Mucosa of descending colon (tissue), 3 donors: ENCODE results near the gene FXYD1. TPM values are rescaled to one million over a fixed set of nuclear protein-coding genes. Genes with fewer than 3 reads are reported as not detected.

Experiments
- ATAC-seq: fragments of 200-7000 bp; cut with Tn5 transposase; one replicate; pipeline ENCODE4 v1.9.1; 2020; ENCODE audit warnings: mild to moderate bottlenecking, moderate library complexity
- DNase-seq, 3 donors: peaks; one replicate each; pipeline ENCODE4 v3.0.0-alpha.2; 2020
- H3K36me3 ChIP-seq: fragments of 200-600 bp; one replicate; pipeline ENCODE4 v1.8.0; 2021; ENCODE audit warnings: low read depth, mild to moderate bottlenecking
- H3K4me1 ChIP-seq: fragments of 200-600 bp; one replicate; pipeline ENCODE4 v1.8.0; 2021; ENCODE audit warnings: low read depth, mild to moderate bottlenecking
- H3K4me3 ChIP-seq: fragments of 200-600 bp; one replicate; pipeline ENCODE4 v1.8.0; 2021; ENCODE audit warnings: mild to moderate bottlenecking
- H3K9me3 ChIP-seq: fragments of 200-600 bp; one replicate; pipeline ENCODE4 v1.8.0; 2021; ENCODE audit warnings: mild to moderate bottlenecking
- intact Hi-C, 2 donors: fragments of 100-400 bp; cut with DNase I in 1 of 2; cut with micrococcal nuclease in 1 of 2; formaldehyde crosslinking; loops; one replicate each; pipeline versions ENCODE4 v1.11.0 to v1.11.1; 2022; cut with DNase I, micrococcal nuclease
- total RNA-seq, 3 donors: library from RNA; stranded (reverse); fragmentation: NEBNext Ultra II Directional in 2 of 3; extraction: Animal tissue kit (Norgen Biotek cat#: 25700) in 2 of 3; gene quantifications; one replicate each; pipeline versions ENCODE4 v1.2.1 to v1.2.4, GENCODE V29; 2021 to 2023
- TF ChIP-seq, protein P1 (sequence below): fragments of 200-600 bp; IDR thresholded peaks from one replicate; pipeline ENCODE4 v1.8.0; 2022; ENCODE audit warnings: antibody characterized with exemption, mild to moderate bottlenecking
- donor health status: DM: no; HTN: no; CAD: no; lungs with moderate emphysema.
- donor health status: DM: no; HTN: no; CAD: no.
- donor health status: DM: no; HTN: yes; CAD: no.

FXYD1 gene
- total RNA-seq, 3 donors from 2014 or later, result 13.3 to 71.0 (median 15.4) TPM

DNA sequence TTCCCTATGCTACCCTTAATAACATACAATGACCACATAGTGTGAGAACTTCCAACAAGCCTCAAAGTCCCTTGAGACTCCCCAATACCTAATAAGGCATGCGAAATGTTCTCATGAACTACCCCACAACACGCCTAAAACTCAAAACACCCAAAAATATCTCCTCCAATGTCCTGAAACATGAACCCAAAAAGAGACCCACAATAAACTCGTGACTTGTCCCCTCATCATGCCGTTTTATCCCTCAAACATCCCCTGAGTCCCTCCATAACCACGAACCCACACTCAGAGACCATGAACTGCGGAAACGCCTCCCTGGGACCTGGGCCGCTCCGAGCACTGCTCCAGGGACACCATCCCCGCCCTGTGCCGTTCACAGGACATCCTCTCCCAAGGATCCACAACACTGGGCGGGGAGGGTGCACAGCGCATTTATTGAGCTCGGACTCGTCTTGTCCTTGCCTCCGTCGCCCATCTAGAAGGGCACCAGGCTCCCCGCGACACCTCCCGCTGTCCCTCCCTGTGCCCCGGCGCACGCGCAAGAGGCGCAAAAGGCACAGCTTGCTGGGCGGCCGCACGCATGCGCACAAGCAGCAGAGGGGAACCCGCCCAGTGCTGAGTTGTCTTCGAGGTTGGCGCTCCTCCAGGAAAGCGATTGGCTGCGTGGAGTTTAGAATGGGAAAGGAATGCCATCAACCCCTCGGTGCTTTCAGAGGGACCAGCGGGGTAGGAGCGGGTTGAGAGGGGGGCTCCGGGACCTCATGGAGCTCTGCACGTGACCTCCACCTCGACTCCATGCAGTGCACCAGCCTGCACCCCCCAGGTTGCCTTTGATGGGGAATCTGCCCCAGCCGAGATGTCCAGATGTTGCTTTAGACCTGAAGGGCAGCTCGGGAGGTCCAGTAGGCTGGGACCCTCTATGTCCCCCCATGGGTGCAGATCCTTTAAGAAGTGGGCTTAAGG, 14.2 kb upstream of the FXYD1 start:
- DNase-seq, result peak; percentile 95 to 97 (median 96)
- intact Hi-C loops, result no loop called here
- ATAC-seq, result peak; percentile 68
- Histone ChIP-seq H3K4me3 (peak overlapping the region; percentile 9), H3K9me3 (no peaks in the 10 kb centered on the region), H3K4me1 (peaks cover 68% of the 10 kb centered on the region), H3K36me3 (peaks cover 3% of the 10 kb centered on the region)
- TF ChIP-seq, protein P1, sequence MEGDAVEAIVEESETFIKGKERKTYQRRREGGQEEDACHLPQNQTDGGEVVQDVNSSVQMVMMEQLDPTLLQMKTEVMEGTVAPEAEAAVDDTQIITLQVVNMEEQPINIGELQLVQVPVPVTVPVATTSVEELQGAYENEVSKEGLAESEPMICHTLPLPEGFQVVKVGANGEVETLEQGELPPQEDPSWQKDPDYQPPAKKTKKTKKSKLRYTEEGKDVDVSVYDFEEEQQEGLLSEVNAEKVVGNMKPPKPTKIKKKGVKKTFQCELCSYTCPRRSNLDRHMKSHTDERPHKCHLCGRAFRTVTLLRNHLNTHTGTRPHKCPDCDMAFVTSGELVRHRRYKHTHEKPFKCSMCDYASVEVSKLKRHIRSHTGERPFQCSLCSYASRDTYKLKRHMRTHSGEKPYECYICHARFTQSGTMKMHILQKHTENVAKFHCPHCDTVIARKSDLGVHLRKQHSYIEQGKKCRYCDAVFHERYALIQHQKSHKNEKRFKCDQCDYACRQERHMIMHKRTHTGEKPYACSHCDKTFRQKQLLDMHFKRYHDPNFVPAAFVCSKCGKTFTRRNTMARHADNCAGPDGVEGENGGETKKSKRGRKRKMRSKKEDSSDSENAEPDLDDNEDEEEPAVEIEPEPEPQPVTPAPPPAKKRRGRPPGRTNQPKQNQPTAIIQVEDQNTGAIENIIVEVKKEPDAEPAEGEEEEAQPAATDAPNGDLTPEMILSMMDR, result no peak

DNA sequence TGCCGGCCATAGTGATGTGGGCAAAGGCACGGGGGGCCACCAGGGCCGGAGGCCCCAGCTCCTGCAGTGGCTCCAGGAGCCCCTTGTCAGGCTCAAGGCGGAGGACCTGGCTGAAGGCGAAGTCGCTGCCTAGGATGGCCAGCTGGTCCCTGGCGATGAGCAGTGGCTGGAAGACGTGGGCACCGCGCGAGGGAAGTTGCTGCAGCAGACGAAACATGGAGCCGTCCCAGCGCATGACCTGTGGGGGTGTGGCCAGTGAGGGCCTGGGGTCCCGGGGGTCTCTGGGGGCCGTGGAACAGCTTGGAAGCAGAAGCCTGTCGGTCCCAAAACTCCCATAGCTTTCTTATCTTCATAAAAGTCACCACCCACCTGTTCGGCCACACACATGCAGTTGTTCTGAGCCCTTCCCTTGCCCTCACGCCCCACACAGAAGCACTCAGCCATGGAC, 13.3 kb upstream of the FXYD1 start:
- Histone ChIP-seq H3K36me3 (peaks cover 3% of the 10 kb centered on the region), H3K9me3 (no peaks in the 10 kb centered on the region), H3K4me1 (peaks cover 62% of the 10 kb centered on the region), H3K4me3 (no peak overlapping the region)
- intact Hi-C loops, result no loop called here
- TF ChIP-seq, protein P1, result no peak
- peak; percentile 53 to 73 (median 66) for DNase-seq
- peak; percentile 26 for ATAC-seq

DNA sequence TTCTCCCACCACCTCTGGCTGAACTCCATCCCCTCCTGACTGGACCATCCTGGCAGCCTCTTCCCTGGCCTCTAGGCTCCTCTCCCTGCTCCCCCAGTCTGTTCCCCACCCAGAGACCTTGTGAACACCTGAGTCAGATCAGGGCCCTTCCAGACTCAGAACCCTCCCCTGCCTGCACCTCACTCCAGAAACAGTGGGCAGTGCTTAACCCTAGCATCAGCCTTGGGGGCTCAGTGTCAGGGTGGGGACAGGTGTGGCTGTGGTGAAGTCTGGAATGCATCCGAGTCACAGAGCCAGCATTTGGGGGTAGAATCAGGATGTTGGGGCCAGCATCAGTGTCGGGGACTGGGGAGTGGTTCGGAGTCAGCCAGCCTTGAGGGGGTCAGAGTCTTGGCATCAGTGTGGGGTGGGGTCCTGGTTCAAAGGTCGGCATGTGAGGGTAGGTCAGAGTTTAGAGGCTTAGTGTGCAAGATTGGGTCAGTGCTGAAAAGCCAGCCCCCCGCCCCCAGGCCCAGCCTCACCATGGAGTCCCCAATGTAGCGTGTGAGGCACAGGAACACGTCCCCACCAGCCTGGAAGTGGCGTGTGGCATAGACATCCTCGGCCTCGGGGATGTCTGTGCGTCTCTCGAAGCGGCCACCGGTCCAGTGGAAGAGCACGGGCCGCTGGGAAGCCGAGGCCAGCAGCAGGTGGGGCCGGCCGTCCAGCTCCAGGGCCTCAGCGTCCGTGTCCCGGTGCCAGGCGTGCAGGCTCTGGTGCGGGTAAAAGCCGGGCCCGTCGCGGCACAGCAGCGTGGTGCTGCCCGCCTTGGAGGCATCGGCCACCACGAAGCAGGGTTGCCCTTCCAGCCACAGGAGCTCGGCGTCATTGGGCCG, 12.6 kb upstream of the FXYD1 start:
- Histone ChIP-seq H3K9me3 (no peaks in the 10 kb centered on the region), H3K4me1 (peaks cover 61% of the 10 kb centered on the region), H3K36me3 (no peaks in the 10 kb centered on the region), H3K4me3 (no peak overlapping the region)
- DNase-seq (peak in 2 of 3 donors; percentile 42 to 62), ATAC-seq (peak; percentile 1)
- intact Hi-C loops, result no loop called here
- TF ChIP-seq, protein P1, result no peak

DNA sequence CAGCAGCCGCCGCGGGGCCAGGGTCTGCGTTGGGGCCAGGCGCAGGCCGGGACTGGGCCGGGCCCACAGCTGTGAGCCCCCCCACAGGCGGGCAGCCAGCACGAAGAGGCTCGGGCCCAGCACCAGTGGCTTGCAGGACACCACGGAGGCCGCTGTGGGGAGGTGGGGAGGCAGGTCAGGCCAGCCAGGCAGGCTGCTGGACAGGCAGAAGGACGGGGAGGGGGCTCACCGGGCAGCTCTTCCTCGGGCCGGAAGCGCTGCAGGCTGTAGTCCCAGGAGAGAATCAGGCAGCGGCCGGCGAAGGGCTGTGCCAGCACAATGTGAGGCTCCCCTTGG, 12.0 kb upstream of the FXYD1 start:
- intact Hi-C loops, result no loop called here
- H3K4me3 ChIP-seq, result no peak overlapping the region
- ATAC-seq (no peak), DNase-seq (no peak)
- H3K4me1 ChIP-seq, result peaks cover 62% of the 10 kb centered on the region
- TF ChIP-seq, protein P1, result no peak
- no peaks in the 10 kb centered on the region for H3K9me3 ChIP-seq
- no peaks in the 10 kb centered on the region for H3K36me3 ChIP-seq

DNA sequence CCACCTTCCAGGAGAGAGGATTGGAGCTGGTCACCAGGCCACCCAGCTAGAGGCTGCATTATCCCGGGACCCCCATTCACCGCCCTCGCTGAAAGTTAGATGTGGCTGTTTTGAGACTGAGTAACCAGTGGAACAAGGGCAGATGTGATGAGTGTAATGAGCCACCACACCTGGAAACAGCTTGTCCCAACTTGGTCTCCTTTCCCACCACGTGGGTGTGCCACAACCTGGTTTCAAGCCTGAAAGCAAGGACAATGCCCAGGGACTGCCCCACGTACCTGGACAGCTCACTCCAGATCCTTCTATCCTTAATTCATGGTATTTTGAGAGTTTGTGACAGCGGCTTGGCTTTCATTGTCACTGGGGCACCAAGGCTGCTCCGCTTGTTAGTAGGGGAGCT, 10.8 kb upstream of the FXYD1 start:
- DNase-seq (peak in 2 of 3 donors; percentile 38 to 48), ATAC-seq (no peak)
- intact Hi-C loops, result no loop called here
- Histone ChIP-seq H3K4me1 (peaks cover 54% of the 10 kb centered on the region), H3K4me3 (no peak overlapping the region), H3K9me3 (no peaks in the 10 kb centered on the region), H3K36me3 (no peaks in the 10 kb centered on the region)
- TF ChIP-seq, protein P1, result no peak
